ACC112 (cell line): ENCODE measurements around the gene ATP13A3.

Experiments
- H2AFZ ChIP-seq: fragments of 200-600 bp; sonication (generic); one replicate; pipeline ENCODE4 v1.6.0; 2017; ENCODE audit warnings: antibody characterized with exemption, low read length; ENCODE audit not compliant: unreplicated experiment
- H3K27ac ChIP-seq: fragments of 200-600 bp; sonication (generic); 2 replicates; pipeline ENCODE4 v1.5.1; 2014; ENCODE audit warnings: low read depth, mild to moderate bottlenecking, antibody characterized with exemption, low read length, moderate library complexity
- H3K27me3 ChIP-seq: fragments of 200-600 bp; sonication (generic); 2 replicates; pipeline ENCODE4 v1.6.1; 2014; ENCODE audit warnings: mild to moderate bottlenecking, antibody characterized with exemption, low read length, moderate library complexity, mixed read lengths; ENCODE audit not compliant: insufficient read depth
- H3K36me3 ChIP-seq: fragments of 200-600 bp; sonication (generic); 2 replicates; pipeline ENCODE4 v1.6.1; 2016; ENCODE audit warnings: mild to moderate bottlenecking, antibody characterized with exemption, low read length, moderate library complexity, mixed read lengths; ENCODE audit not compliant: insufficient read depth
- H3K4me1 ChIP-seq: fragments of 200-600 bp; sonication (generic); one replicate; pipeline ENCODE4 v1.6.1; 2016; ENCODE audit warnings: low read length, mixed read lengths; ENCODE audit not compliant: insufficient read depth, unreplicated experiment, control insufficient read depth
- H3K4me3 ChIP-seq: fragments of 200-600 bp; sonication (generic); 2 replicates; pipeline ENCODE4 v1.5.1; 2014; ENCODE audit warnings: mild to moderate bottlenecking, low read depth, low read length
- H3K79me2 ChIP-seq: fragments of 200-600 bp; sonication (generic); one replicate; pipeline ENCODE4 v1.6.0; 2016; ENCODE audit warnings: low read length; ENCODE audit not compliant: control insufficient read depth, unreplicated experiment, insufficient read depth

The ATP13A3 gene

GRCh38 chr3:194465246-194465645, 21.6 kb downstream of the ATP13A3 start:
- no peaks in the 10 kb centered on the region for H3K27me3 ChIP-seq
- H3K4me3 ChIP-seq: no peak overlapping the region
- peaks cover 21% of the 10 kb centered on the region for H3K4me1 ChIP-seq
- H3K36me3 ChIP-seq: 0 out of 2 replicates have a peak, but pooled peaks cover 13% of the 10 kb centered on the region
- H3K27ac ChIP-seq: no peak overlapping the region
- peaks cover 95% of the 10 kb centered on the region for H3K79me2 ChIP-seq
- H2AFZ ChIP-seq: no peak overlapping the region

GRCh38 chr3:194464692-194465091, 22.1 kb downstream of the ATP13A3 start:
- Histone ChIP-seq H3K4me1 (peaks cover 18% of the 10 kb centered on the region), H3K36me3 (peaks cover 18% of the 10 kb centered on the region; the same call in 1 of the 2 replicates), H3K4me3 (no peak overlapping the region)

GRCh38 chr3:194462936-194463335, 23.9 kb downstream of the ATP13A3 start:
- Histone ChIP-seq H3K36me3 (peaks cover 26% of the 10 kb centered on the region), H3K79me2 (peaks cover 79% of the 10 kb centered on the region)

More at GRCh38 chr3:194464692-194465091, 22.1 kb downstream of the ATP13A3 start:
- Histone ChIP-seq H3K27me3 (no peaks in the 10 kb centered on the region), H3K79me2 (peaks cover 91% of the 10 kb centered on the region), H3K27ac (no peak overlapping the region), H2AFZ (no peak overlapping the region)

GRCh38 chr3:194460566-194460965, 26.2 kb downstream of the ATP13A3 start:
- no peak overlapping the region for H3K27ac ChIP-seq
- H3K4me3 ChIP-seq: no peak overlapping the region
- H3K4me1 ChIP-seq: no peaks in the 10 kb centered on the region
- H2AFZ ChIP-seq: no peak overlapping the region
- H3K79me2 ChIP-seq: peaks cover 58% of the 10 kb centered on the region
- H3K36me3 ChIP-seq: peaks cover 32% of the 10 kb centered on the region
- H3K27me3 ChIP-seq: no peaks in the 10 kb centered on the region

More at GRCh38 chr3:194462936-194463335, 23.9 kb downstream of the ATP13A3 start:
- H2AFZ ChIP-seq: no peak overlapping the region
- peaks cover 8% of the 10 kb centered on the region for H3K4me1 ChIP-seq
- no peak overlapping the region for H3K27ac ChIP-seq
- no peak overlapping the region for H3K4me3 ChIP-seq
- H3K27me3 ChIP-seq: no peaks in the 10 kb centered on the region

- no peak overlapping the region for H2AFZ ChIP-seq
- H3K4me3 ChIP-seq: no peak overlapping the region
- H3K4me1 ChIP-seq: no peaks in the 10 kb centered on the region
- peaks cover 45% of the 10 kb centered on the region for H3K36me3 ChIP-seq
- no peak overlapping the region for H3K27ac ChIP-seq
- no peaks in the 10 kb centered on the region for H3K27me3 ChIP-seq
- peaks cover 40% of the 10 kb centered on the region for H3K79me2 ChIP-seq
Observed at GRCh38 chr3:194458131-194458530, 28.7 kb downstream of the ATP13A3 start.

- no peaks in the 10 kb centered on the region for H3K4me1 ChIP-seq
- H3K79me2 ChIP-seq: peaks cover 16% of the 10 kb centered on the region
- H2AFZ ChIP-seq: no peak overlapping the region
- no peak overlapping the region for H3K4me3 ChIP-seq
- H3K27me3 ChIP-seq: no peaks in the 10 kb centered on the region
- peaks cover 48% of the 10 kb centered on the region for H3K36me3 ChIP-seq
- H3K27ac ChIP-seq: no peak overlapping the region
Observed at GRCh38 chr3:194455481-194455880, 31.3 kb downstream of the ATP13A3 start.

- H3K79me2 ChIP-seq: peaks cover 11% of the 10 kb centered on the region
- H2AFZ ChIP-seq: no peak overlapping the region
- H3K4me3 ChIP-seq: no peak overlapping the region
- no peak overlapping the region for H3K27ac ChIP-seq
- H3K36me3 ChIP-seq: peaks cover 66% of the 10 kb centered on the region
- no peaks in the 10 kb centered on the region for H3K4me1 ChIP-seq
- no peaks in the 10 kb centered on the region for H3K27me3 ChIP-seq
Observed at GRCh38 chr3:194450341-194450740, 36.5 kb downstream of the ATP13A3 start.

GRCh38 chr3:194449913-194450312, 36.9 kb downstream of the ATP13A3 start:
- H2AFZ ChIP-seq: no peak overlapping the region
- H3K27me3 ChIP-seq: no peaks in the 10 kb centered on the region
- H3K27ac ChIP-seq: no peak overlapping the region
- no peaks in the 10 kb centered on the region for H3K4me1 ChIP-seq
- H3K4me3 ChIP-seq: no peak overlapping the region
- peaks cover 62% of the 10 kb centered on the region for H3K36me3 ChIP-seq
- H3K79me2 ChIP-seq: peaks cover 11% of the 10 kb centered on the region

GRCh38 chr3:194447657-194448056, 39.1 kb downstream of the ATP13A3 start:
- no peak overlapping the region for H3K4me3 ChIP-seq
- H2AFZ ChIP-seq: no peak overlapping the region
- no peaks in the 10 kb centered on the region for H3K27me3 ChIP-seq
- no peaks in the 10 kb centered on the region for H3K4me1 ChIP-seq
- peaks cover 56% of the 10 kb centered on the region for H3K36me3 ChIP-seq
- peaks cover 11% of the 10 kb centered on the region for H3K79me2 ChIP-seq
- no peak overlapping the region for H3K27ac ChIP-seq

GRCh38 chr3:194447161-194447560, 39.6 kb downstream of the ATP13A3 start:
- H3K36me3 ChIP-seq: peaks cover 56% of the 10 kb centered on the region
- no peaks in the 10 kb centered on the region for H3K27me3 ChIP-seq
- H3K4me1 ChIP-seq: no peaks in the 10 kb centered on the region
- H2AFZ ChIP-seq: no peak overlapping the region
- H3K27ac ChIP-seq: no peak overlapping the region
- no peak overlapping the region for H3K4me3 ChIP-seq
- H3K79me2 ChIP-seq: peaks cover 11% of the 10 kb centered on the region

- Histone ChIP-seq H3K4me1 (no peaks in the 10 kb centered on the region), H2AFZ (no peak overlapping the region), H3K27ac (no peak overlapping the region), H3K27me3 (no peaks in the 10 kb centered on the region), H3K79me2 (peaks cover 11% of the 10 kb centered on the region), H3K4me3 (no peak overlapping the region), H3K36me3 (peaks cover 55% of the 10 kb centered on the region)
Observed at GRCh38 chr3:194446754-194447153, 40.0 kb downstream of the ATP13A3 start.
